Adrenal gland (tissue), 5 donors: ENCODE data around the gene MRPS5.

Experiments
- POLR2A ChIP-seq, 2 donors: fragments of 450-650 bp; IDR thresholded peaks; one replicate each; pipeline ENCODE4 v1.6.1; 2017; ENCODE audit warnings: antibody characterized with exemption in 2 of 2, mild to moderate bottlenecking in 2 of 2, moderate library complexity in 1 of 2
- TF ChIP-seq, protein P1 (sequence below), 6 experiments: fragments of 450-650 bp in 4 of 6; fragments of 200-600 bp in 2 of 6; sonication (generic) in 1 of 6; IDR thresholded peaks; 1 replicate in 5 of 6; 2 replicates in 1 of 6; pipeline versions ENCODE4 v1.5.1 to v1.8.0; 2016 to 2021; ENCODE audit warnings: antibody characterized with exemption in 6 of 6, mild to moderate bottlenecking in 2 of 6, moderate library complexity in 1 of 6
- donor health status: DM: no; HTN: no; CAD: no.

DNA sequence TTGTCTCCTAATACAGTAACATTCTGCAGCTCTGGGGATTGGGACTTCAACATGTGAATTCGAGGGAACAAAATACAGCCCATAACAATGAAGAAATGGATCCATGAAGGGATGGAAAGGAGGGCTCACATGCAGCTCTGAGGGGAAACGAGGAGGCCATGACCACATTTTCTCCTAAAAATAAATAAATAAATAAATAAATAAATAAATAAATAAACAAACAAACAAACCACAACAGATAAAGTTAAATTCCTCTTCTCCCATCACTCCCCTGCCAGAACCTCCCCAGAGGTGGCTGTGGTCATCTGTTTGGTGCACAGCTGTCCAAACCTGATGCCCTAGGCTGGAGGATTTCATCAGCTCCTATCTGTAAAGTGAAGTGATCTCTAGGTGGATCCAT, 53.4 kb downstream of the MRPS5 start:
- TF ChIP-seq, protein P1, sequence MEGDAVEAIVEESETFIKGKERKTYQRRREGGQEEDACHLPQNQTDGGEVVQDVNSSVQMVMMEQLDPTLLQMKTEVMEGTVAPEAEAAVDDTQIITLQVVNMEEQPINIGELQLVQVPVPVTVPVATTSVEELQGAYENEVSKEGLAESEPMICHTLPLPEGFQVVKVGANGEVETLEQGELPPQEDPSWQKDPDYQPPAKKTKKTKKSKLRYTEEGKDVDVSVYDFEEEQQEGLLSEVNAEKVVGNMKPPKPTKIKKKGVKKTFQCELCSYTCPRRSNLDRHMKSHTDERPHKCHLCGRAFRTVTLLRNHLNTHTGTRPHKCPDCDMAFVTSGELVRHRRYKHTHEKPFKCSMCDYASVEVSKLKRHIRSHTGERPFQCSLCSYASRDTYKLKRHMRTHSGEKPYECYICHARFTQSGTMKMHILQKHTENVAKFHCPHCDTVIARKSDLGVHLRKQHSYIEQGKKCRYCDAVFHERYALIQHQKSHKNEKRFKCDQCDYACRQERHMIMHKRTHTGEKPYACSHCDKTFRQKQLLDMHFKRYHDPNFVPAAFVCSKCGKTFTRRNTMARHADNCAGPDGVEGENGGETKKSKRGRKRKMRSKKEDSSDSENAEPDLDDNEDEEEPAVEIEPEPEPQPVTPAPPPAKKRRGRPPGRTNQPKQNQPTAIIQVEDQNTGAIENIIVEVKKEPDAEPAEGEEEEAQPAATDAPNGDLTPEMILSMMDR (IDR thresholded peaks at IDR 0.05), result no peak
- TF ChIP-seq POLR2A (IDR thresholded peaks at IDR 0.05), result no peak
